Measurements from ENCODE around the gene SPATA2.
"Not testable (repeated sequence)": the region's sequence is repeated elsewhere in the genome, so short reads cannot be mapped to it uniquely, and the experiment has no call there.

Gene SPATA2

DNA sequence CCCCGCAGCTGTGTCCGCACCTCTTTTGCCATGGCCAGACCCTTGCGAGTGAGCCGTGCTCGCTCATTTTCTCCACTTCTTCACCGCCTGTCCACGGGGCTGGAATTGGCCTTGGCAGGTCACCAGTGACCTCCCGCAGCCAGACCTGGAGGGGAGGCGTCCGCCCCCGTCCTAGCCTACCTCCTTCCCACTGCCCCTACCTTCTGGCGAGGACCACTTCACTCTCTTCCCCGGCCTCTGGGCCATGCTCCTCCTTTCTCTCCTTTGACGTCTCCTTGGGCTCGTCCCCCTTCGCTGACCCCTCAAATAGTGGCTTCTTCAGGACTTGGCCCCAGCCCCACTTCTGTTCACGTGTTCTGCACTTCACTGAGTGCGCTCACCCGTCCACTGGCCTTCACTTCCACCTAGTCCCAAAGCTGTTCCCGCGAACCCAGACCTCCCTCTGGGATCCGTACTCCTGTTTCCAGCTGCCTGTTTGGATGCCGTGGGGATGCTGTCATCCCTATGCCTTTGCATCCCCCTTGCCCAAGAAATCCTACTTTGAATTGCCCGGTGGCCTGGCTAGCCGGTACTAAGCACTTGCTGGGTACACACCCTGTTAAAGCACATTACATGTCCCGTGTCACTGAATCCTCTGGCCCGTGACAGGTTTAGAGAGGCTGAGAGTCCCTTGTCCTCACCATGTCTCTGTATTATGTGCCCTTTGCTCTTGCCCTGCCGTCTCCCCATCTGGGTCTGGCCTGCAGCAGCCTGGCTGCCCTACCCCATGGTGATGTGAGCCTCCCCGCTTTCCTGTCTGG is 33.0 kb downstream of the SPATA2 start:
- no peak for DNase-seq

DNA sequence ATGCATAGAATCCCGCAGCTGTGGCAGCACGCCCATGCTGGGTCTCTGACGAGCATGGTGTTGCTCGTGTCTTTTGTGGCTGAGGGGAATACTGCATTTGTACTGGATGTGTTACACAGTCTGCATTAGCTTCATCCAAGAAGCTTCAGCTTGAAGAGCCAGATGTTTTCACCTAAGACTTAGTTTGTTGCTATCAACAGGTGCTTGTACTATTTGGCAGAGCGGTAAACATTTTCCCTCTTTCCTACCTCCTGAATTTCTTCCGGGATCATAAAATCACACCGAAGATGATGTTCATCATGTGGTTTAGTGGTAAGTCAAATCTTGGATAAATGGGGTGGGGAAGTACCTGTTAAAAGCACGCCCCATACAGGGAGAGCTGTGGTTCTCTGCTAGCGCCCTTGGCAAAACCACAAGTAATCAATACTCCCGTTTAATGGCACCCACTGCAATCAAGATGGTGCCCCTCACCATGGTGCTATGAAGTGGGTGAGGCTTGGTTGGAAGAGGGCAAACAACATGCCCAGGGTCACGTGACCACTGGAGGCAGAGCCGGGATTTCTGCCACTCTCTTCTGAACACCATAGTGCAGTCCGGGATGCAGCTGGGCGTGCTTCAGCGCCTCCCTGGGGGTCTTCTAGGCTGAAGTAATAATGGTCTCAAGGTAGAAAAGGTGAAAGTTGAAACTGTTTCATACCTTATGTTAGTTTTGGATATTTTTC is 34.4 kb downstream of the SPATA2 start:
- no peak for DNase-seq

DNA sequence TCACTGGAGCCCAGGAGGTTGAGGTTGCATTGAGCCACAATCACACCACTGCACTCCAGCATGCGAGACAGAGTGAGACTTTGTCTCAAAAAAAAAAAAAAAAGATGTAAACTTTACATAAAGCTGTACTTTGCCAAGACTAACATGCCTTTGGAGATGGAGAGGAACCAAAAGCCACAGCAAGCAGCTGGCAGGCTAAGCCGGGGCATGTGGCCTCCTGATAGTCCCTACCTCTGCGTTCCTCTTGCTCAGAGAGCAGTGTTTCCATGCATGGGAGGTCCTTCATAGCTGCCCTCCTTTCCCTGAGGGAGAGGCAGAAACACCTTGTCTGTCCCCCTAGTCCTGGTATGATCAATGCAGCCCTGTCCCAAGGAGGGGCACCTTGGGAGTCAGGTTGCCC is 35.2 kb downstream of the SPATA2 start:
- DNase-seq, result no peak

DNA sequence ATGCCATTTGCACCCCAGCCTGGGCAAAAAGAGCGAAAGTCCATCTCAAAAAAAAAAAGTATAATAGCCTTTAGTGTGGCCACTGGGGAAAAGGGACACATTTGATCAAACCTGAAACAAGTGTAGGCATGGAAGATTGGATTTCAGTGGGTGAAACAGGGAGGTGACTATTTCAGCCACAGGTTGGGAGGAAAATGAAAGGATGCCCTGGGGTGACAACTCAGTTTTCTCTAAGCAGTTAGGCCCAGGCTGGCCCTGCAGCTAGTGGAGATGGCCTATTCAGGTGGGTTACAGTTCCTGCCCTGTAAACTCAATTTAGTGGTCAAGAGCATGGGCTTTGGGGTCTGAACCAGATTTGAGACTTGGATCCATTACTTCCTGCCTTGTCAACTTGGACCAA is 36.4 kb downstream of the SPATA2 start:
- no peak for DNase-seq

DNA sequence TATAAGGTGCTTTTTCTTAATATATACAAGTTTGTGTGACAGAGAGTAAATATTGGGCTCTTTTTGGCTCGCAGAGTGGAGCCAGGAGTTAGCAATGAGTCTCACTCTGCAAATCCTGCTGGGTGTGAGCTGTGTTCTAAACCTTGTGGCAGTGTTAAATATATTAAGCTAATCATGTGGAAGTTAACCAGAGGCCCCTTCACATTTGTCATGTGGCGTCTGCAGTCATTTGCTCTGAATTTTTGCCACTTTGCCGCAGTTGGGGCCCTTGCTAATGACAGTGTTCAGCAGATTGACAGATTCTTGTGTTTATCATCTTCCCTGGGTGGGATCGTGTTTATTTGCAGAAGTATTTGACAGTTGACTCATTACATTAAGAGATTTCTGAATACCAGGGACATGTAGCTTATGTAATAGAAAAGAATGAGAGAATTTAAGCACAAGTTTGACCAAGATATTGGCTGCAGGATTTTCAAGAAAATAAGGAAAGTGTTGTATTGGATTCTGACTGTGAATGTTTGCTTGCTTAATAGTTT is 37.9 kb downstream of the SPATA2 start:
- DNase-seq, result no peak

DNA sequence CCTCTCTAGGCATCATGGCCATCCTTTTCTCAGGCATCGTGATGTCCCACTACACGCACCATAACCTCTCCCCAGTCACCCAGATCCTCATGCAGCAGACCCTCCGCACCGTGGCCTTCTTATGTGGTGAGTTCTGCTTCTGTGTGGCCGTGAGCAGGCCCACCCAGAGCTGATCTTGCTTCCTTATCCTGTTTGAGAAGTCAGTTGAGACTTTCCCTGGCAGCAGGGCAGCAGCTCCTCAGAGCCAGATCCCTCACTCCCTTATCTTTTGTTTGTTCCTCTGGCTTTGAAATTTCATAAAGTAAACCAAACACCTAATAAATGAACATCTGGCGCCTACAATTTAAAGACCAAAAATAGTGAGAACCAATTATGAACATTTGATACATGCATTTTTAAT is 40.6 kb downstream of the SPATA2 start:
- DNase-seq, result no peak

DNA sequence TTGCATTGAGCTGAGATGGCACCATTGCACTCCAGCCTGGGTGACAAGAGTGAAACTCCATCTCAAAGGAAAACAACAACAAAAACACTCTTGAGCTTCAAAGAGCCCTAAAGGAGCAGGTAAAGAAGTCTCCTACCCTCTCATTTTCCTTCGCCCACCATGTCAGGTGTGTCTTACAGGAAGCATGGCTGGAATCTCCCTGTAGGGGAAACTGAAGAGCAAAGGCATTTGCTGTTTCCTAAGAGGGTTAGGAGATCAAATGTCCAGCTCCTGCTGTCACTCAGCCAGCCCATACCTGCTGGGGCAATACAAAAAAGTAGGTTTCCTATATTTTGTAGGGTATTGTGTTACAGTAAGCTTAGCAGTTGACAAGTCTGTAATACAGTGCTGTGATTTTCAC is 43.3 kb downstream of the SPATA2 start:
- DNase-seq, result no peak

- no peak for DNase-seq
Observed at GRCh38 chr20:49871391-49871948, 43.9 kb downstream of the SPATA2 start.

DNA sequence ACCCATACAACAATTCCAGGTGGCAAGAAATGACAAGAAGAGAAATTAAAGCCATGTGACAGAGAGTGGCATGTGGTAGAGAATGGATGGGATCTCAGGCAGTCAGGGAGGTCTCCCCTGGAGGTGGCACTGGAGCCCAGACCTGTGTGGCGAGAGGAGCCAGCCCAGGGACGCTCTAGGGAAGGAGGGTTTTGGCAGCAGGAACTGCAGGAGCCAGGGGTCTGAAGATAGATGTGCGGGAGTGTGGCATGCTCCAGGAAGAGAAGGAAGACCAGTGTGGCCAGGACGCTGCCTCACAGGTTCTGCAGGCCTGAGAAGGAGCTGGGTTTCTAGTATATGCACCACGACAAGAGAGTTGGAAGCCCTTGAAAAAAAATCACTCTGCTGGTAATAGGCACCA is 45.1 kb downstream of the SPATA2 start:
- DNase-seq, result no peak

GRCh38 chr20:49868964-49869363 is 46.4 kb downstream of the SPATA2 start:
- DNase-seq, result no peak

- DNase-seq, result no peak
Observed at GRCh38 chr20:49868538-49868937, 46.8 kb downstream of the SPATA2 start.

DNA sequence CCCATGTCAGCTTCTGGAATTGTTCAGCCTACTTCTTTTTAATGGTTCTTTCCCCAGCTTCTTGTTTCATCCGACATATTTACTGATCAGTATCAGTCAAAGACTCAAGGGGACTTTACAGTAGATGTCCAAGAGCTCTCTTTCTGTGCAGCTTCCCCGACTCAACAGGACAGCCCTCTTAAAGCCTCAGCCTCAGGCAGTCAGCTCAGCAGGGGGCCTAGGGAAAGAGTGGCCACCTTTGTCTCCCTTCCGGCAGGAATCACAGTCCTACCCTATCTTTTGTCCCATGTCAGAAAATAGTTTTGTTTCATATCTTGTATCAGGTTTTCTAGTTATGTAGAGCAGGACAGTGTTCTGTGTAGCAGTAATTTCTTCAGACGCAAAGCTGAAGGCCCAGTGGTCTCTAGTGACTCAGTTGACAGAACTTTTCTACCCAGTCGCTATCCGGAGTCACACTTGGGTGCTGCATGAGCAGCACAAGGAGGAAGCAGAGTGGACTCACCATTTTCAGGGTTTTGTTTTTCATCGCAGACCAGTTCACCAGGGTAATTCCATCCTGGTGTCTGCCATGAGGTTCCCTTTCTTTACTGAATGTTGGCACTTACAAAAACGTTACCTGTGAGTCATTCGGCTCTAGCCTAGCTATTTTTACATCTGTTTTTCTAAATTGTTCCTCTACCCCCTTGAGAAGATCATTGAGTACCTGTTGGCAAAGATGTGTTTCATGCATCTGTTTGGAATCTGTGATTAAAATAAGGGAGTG is 47.7 kb downstream of the SPATA2 start:
- DNase-seq, result no peak

- DNase-seq, result no peak
Observed at GRCh38 chr20:49866051-49866450, 49.3 kb downstream of the SPATA2 start.

GRCh38 chr20:49865559-49865958 is 49.8 kb downstream of the SPATA2 start:
- DNase-seq, result no peak

GRCh38 chr20:49863666-49864065 is 51.7 kb downstream of the SPATA2 start:
- DNase-seq, result no peak

GRCh38 chr20:49862607-49863200 is 52.6 kb downstream of the SPATA2 start:
- no peak for DNase-seq

- DNase-seq, result not testable (repeated sequence)
Observed at GRCh38 chr20:49861232-49861631, 54.1 kb downstream of the SPATA2 start.

GRCh38 chr20:49859807-49860206 is 55.5 kb downstream of the SPATA2 start:
- DNase-seq, result no peak

DNA sequence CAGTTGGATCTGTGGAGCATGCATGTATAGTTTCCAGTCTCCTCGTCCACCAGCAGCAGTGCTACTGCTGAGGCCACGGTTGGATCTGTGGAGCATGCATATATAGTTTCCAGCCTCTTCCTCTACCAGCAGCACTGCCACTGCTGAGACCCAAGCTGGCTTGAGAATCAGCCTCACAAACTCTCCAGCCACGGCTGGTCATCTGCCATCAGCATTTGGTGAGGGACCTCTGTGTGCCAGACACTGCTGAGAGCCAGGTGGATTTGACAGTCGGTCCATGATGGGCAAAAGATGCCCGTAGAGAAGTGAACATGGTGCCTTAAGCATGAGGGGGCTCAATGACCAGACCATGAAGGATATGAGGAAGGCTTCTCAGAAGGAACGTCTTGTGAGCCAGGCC is 56.3 kb downstream of the SPATA2 start:
- DNase-seq, result no peak

DNA sequence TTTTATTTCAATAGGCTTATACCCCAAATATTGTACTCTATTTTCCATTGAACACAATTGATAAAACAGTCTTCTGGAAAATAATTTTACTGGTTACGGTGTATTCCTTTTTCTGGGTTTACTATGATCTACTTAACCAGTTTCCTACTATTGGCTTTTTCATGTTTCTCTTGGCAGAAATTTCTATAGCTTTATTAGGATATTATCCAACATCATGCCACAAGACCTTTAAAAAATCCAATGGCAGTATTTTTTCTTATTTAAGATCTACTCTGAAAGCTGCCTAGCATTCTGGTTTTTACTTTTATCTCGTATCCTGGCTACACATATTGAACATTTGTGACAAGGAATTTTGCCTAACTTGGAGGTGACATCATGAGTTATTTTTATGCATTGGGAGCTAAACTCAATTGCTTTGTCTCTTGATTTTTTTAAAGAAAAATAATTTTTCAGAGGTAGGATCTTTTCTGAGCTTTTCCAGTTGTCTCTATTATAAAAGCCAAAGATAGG is 57.2 kb downstream of the SPATA2 start:
- DNase-seq, result no peak

DNA sequence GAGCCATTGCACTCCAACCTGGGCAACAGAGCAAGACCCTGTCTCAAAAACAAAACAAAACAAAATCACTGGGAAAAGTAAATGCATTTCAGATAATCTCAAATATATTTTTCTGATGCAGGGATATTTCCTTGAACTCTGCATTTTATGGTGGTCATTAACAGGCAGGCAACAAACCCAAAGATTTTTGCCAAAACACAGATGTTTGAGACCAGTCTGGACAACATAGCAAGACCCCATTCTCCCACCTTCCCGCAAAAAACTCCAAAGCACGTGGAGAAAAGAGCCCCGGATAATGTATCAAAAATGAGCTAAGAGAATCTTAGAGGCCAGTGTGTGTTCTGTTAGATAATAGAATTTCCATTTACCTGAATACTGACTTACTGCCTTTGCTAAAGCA is 58.4 kb downstream of the SPATA2 start:
- no peak for DNase-seq

GRCh38 chr20:49854190-49854875 is 61.0 kb downstream of the SPATA2 start:
- DNase-seq, result no peak
